Measurements from ENCODE around the gene IPO9. TPM values are rescaled to one million over a fixed set of nuclear protein-coding genes. Genes with fewer than 3 reads are reported as not detected.
"Not testable (repeated sequence)": the region's sequence is repeated elsewhere in the genome, so short reads cannot be mapped to it uniquely, and the experiment has no call there.

Gene IPO9
- total RNA-seq, 1 donor from 2014 or later: 13.2 TPM

DNA sequence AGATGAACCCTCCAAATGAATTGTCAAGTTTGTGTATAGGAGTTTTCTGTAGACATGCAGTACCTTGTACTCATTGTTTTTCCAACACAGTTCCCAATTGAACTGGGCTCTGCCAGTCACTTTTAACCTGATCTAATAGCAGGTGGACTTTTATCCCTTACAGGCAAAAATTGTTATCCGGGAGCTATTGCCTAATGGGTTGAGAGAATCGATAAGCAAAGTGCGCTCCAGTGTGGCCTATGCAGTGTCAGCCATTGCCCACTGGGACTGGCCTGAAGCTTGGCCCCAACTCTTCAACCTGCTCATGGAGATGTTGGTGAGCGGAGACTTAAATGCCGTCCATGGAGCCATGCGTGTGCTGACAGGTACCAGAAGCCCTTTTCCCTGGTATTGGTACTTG lies 19.3 kb downstream of the IPO9 start:
- no peak for DNase-seq (ENCODE audit: low spot score)

- DNase-seq (ENCODE audit: low spot score): no peak
These were observed 20.6 kb downstream of the IPO9 start for GRCh38 chr1:201849372-201850052.

DNA sequence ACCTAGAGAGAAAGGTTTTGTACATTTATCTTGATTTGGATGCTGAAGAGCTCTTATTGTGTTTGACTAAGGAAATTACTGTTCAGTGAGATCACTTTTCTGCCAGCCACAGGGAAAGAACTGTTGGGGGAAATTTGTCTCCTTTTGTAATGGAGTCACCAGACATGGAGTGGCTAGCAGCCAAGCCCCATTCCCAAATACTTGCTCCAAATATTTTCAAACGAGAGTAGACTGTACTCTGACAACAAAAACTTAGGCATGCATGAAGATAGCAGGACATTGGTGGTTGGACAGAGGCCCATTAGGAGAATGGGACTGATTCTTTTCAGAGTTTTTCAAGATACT lies 21.1 kb downstream of the IPO9 start:
- peak; percentile 29 for DNase-seq (ENCODE audit: low spot score)

DNA sequence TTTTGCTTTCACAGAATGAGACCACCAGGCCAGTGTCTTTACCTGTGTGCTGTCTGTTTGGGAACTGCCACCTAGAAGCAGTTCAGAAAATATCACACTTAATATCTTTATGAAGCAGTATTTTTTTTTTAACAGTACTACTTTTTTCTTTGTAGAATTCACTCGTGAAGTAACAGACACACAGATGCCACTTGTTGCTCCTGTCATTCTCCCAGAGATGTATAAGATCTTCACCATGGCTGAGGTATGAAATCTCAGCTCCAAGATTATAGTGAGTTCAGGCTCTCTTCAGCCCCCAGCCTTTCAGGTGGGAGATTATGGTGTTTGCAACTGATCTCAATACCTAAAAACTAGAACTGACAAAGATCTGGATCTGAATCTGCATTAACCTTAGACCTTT lies 23.0 kb downstream of the IPO9 start:
- DNase-seq (ENCODE audit: low spot score): no peak

GRCh38 chr1:201856722-201857121 lies 27.8 kb downstream of the IPO9 start:
- not testable (repeated sequence) for DNase-seq (ENCODE audit: low spot score)

- DNase-seq (ENCODE audit: low spot score): no peak
These were observed 30.5 kb downstream of the IPO9 start for GRCh38 chr1:201859424-201859823.

- DNase-seq (ENCODE audit: low spot score): no peak
These were observed 32.5 kb downstream of the IPO9 start for GRCh38 chr1:201861448-201861847.

GRCh38 chr1:201870397-201870796 lies 41.4 kb downstream of the IPO9 start:
- DNase-seq (ENCODE audit: low spot score): no peak

- DNase-seq (ENCODE audit: low spot score): no peak
These were observed 45.7 kb downstream of the IPO9 start for GRCh38 chr1:201874672-201875071.

GRCh38 chr1:201876148-201876818 lies 47.3 kb downstream of the IPO9 start:
- DNase-seq (ENCODE audit: low spot score): no peak

DNA sequence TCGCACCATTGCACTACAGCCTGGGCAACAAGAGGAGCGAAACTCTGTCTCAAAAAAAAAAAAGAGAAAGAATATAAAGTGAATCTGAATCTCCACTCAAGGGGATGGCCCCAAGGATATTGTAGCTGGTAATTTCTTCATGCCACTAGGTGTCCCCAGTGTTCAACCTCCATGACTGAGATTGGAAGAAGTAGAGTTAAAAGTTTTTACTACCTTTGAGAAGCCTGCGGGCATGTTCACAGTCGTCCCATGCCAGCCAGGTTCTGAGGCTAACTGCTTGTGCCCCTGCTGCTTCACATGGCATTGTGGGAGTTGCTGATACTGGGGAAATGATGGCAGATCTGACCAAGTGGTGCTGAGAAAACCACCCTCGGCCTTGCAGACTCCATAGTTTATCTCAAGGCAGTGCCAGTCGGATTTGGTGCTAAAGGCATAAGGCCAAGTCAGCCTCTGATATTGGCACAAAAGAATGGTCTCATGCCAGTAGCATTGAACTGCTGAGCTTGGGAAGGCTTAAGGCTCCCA lies 49.0 kb downstream of the IPO9 start:
- peak; percentile 65 for DNase-seq (ENCODE audit: low spot score)

GRCh38 chr1:201880928-201881571 lies 52.1 kb downstream of the IPO9 start:
- DNase-seq (ENCODE audit: low spot score): no peak

GRCh38 chr1:201881617-201882016 lies 52.7 kb downstream of the IPO9 start:
- no peak for DNase-seq (ENCODE audit: low spot score)

GRCh38 chr1:201882665-201883132 lies 53.7 kb downstream of the IPO9 start:
- DNase-seq (ENCODE audit: low spot score): no peak

DNA sequence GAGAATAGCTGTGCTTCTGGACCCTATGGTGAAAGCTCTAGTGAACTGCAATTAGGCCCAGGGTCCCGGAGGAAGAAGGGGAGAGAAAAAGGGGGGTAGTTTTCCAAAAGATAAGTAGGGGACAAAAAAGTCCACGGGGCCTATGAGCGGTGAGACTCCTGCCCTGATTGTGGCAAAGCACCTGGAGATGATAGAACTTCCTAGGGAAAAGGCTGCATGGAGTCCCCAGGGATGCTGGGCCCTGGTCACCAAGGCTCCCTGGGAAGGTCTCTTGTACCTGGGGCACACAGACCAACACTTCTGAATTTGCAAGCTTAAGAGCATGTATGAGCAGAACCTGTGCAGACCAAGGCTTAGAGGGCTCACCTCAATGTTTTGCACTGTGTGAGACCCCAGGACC lies 54.3 kb downstream of the IPO9 start:
- DNase-seq (ENCODE audit: low spot score): no peak

DNA sequence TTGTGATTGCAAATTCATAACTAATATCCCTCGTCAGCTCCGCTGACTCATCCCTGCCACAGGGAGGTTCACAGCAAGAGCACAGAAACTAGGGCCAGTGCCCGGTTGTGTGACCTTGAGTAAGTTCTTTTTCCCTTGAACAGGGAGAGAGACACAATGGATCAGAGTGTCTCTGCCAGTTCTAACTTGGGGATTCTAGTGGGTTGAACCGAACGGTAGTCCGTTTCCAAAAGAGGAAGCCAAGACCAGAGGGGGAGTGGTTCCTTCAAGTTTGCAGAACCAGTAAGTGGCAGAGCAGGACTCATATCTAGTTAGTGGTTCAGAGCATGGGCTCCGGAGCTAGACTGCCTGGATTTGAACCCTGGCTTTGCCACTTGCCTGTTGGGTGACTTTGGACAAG lies 54.8 kb downstream of the IPO9 start:
- DNase-seq (ENCODE audit: low spot score): no peak

DNA sequence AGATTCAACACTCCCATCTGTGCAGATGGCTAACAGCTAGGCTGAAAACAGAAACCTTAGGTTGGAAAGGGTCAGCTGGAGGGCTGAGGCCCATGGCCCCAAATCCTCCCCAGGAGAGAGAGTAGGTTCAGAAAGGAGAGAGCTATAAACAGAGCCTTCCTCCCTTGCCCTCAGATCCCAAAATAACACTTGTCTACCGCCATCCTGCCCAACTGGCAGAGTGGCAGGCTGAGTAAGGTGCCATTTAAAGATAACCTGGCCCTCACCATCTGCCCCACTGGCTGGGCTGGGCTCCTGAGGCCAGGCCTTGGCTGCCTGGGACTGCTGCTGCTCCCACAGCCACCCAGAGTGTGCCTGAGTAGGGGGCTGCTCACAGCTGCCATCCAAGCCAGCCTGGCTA lies 55.5 kb downstream of the IPO9 start:
- no peak for DNase-seq (ENCODE audit: low spot score)

DNA sequence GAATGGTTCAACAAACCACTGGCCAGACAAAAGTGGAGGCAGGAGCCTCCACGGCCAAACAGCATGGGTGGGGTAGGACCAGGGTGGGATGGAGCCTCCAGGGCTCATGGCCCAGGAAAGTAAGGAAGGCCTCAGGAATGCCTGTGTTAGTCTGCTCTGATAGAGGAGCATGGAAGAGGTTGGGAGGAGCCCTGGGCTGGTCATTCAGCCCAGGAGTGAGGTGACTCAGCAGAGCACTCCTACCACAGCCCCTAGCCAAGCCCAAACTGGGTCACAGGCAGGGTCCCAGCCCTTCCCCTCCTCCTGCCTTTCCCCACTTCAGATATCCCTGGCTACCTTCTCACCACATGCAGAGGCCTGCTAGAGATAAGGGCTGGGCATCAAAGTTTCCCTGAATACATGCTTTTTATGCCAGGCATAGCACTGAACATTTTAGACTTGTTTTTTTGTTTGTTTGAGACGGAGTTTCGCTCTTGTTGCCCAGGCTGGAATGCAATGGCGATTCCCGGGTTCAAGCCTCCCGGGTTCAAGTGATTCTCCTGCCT lies 56.6 kb downstream of the IPO9 start:
- no peak for DNase-seq (ENCODE audit: low spot score)

DNA sequence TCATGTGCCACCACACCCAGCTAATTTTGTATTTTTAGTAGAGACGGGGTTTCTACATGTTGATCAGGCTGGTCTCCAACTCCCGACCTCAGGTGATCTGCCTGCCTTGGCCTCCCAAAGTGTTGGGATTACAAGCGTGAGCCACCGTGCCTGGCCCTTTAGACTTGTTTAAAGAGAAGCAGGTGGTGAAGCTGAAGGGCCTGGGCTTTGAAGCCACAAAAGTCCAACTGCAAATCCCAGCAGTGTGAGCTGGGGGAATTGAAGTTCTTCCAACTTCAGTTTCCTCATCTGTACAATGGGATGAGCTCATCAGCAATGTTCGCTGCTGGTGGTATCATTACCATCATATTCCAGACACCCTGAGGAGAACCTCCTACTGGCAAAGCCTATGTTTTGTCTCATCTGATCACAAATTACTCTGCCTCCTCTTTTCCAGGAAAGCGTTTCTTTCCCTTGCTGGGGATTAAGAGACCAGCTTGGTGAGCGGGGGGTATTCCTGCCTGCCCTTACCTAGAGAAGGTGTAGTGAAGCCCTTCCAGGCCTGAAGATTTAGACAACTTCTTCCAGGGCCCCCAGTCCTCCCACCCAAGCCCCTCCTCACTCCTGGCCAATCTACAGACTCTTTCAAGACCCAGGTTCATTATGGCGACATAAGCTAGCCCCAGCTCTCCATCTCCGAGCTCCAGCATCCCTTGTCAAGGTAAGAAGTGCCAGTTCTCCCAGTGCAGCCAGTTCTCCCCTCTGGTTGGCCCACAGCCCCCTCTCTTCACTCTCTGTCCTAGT lies 57.3 kb downstream of the IPO9 start:
- no peak for DNase-seq (ENCODE audit: low spot score)

- DNase-seq (ENCODE audit: low spot score): no peak
These were observed 58.3 kb downstream of the IPO9 start for GRCh38 chr1:201887116-201887866.
